KMS-11 (cell line): ENCODE results near the gene ZSCAN30.
"Not testable (repeated sequence)": the region's sequence is repeated elsewhere in the genome, so short reads cannot be mapped to it uniquely, and the experiment has no call there.

ENCODE experiments used
- H2AFZ ChIP-seq: fragments of 200-600 bp; sonication (generic); 2 replicates; pipeline ENCODE4 v1.6.1; 2016; ENCODE audit warnings: antibody characterized with exemption, mixed run types, low read depth
- H3K27ac ChIP-seq: fragments of 200-600 bp; sonication (generic); 2 replicates; pipeline ENCODE4 v1.6.1; 2016; ENCODE audit warnings: mild to moderate bottlenecking, mixed run types
- H3K27me3 ChIP-seq: fragments of 200-600 bp; sonication (generic); 2 replicates; pipeline ENCODE4 v1.6.1; 2017; ENCODE audit warnings: mild to moderate bottlenecking, low read depth, mixed run types, moderate library complexity; ENCODE audit not compliant: insufficient read depth
- H3K36me3 ChIP-seq: fragments of 200-600 bp; sonication (generic); 2 replicates; pipeline ENCODE4 v1.6.1; 2017; ENCODE audit warnings: mild to moderate bottlenecking, mixed run types; ENCODE audit not compliant: insufficient read depth
- H3K4me1 ChIP-seq: fragments of 200-600 bp; sonication (generic); 2 replicates; pipeline ENCODE4 v1.6.1; 2016; ENCODE audit warnings: mild to moderate bottlenecking, low read depth, mixed run types; ENCODE audit not compliant: poor library complexity, severe bottlenecking
- H3K4me2 ChIP-seq: fragments of 200-600 bp; sonication (generic); 2 replicates; pipeline ENCODE4 v1.7.0; 2016; ENCODE audit warnings: mild to moderate bottlenecking, mixed run types
- H3K4me3 ChIP-seq: fragments of 200-600 bp; sonication (generic); IDR thresholded peaks from 2 replicates; pipeline ENCODE4 v1.6.1; 2017; ENCODE audit warnings: low read depth, low read length, mixed read lengths; ENCODE audit not compliant: insufficient read depth
- H3K79me2 ChIP-seq: fragments of 200-600 bp; sonication (generic); 2 replicates; pipeline ENCODE4 v1.6.1; 2016; ENCODE audit warnings: low read depth, mixed run types; ENCODE audit not compliant: insufficient read depth
- H3K9ac ChIP-seq: fragments of 200-600 bp; sonication (generic); 2 replicates; pipeline ENCODE4 v1.6.1; 2016; ENCODE audit warnings: mild to moderate bottlenecking, mixed run types
- H4K20me1 ChIP-seq: fragments of 200-600 bp; sonication (generic); 2 replicates; pipeline ENCODE4 v1.6.1; 2016; ENCODE audit warnings: mild to moderate bottlenecking, mixed run types; ENCODE audit not compliant: insufficient read depth
- CTCF ChIP-seq: fragments of 200-600 bp; sonication (generic); conservative IDR thresholded peaks from 2 replicates; pipeline ENCODE4 v1.6.1; 2017; ENCODE audit warnings: low read depth, mild to moderate bottlenecking, antibody characterized with exemption, low read length, moderate library complexity, mixed read lengths

Gene ZSCAN30

GRCh38 chr18:35231052-35231451, 59.0 kb downstream of the ZSCAN30 start:
- Histone ChIP-seq H3K79me2 (no peaks in the 10 kb centered on the region), H3K4me3 (no peak overlapping the region), H3K27ac (no peak overlapping the region), H3K36me3 (no peaks in the 10 kb centered on the region), H4K20me1 (no peaks in the 10 kb centered on the region), H3K27me3 (no peaks in the 10 kb centered on the region), H2AFZ (peak overlapping the region; percentile 48; the same call in 1 of the 2 replicates), H3K4me1 (no peaks in the 10 kb centered on the region), H3K4me2 (peak overlapping the region; percentile 46), H3K9ac (no peak overlapping the region)
- TF ChIP-seq CTCF, result peak; percentile 93

DNA sequence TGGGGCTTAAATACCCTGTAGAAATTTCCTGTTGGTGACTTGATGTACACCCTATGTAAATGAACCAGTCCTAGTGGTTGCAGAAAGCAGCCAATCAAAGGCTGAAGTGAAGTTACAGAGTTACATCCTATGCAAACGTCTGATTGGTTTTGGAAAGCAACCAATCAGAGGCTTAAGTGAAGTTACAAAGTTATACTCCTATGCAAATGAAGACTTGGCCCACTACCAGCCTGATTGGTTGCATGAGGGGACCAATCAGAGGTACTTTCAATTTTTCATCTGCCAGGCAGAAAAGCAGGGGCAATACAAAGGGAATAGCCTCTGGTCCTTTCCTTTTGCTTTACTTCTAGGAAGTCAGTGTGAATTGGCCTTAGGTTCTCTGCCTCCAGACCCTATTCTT, 62.8 kb downstream of the ZSCAN30 start:
- no peaks in the 10 kb centered on the region for H3K79me2 ChIP-seq
- H3K27ac ChIP-seq, result no peak overlapping the region
- no peaks in the 10 kb centered on the region for H4K20me1 ChIP-seq
- no peaks in the 10 kb centered on the region for H3K4me1 ChIP-seq
- no peaks in the 10 kb centered on the region for H3K27me3 ChIP-seq
- H3K4me2 ChIP-seq, result no peak overlapping the region
- no peak overlapping the region for H3K9ac ChIP-seq
- H3K36me3 ChIP-seq, result no peaks in the 10 kb centered on the region
- no peak overlapping the region for H2AFZ ChIP-seq
- no peak for TF ChIP-seq CTCF
- no peak overlapping the region for H3K4me3 ChIP-seq

DNA sequence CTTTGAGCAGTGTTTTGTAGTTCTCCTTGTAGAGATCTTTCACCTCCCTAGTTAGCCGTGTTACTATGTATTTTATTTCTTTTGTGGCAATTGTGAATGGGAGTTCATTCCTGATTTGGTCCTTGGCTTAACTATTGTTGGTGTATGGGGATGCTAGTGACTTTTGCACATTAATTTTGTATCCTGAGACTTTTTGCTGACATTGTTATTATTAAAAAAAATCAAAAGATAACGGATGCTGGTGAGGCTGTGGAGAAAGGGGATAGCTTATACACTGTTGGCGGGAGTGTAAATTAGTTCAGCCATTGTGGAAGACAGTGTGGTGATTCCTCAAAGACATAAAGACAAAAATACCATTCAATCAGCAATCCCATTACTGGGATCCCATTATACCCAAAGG, 66.2 kb downstream of the ZSCAN30 start:
- Histone ChIP-seq H3K27ac (no peak overlapping the region), H3K27me3 (no peaks in the 10 kb centered on the region), H3K4me2 (no peak overlapping the region), H3K36me3 (no peaks in the 10 kb centered on the region), H3K79me2 (no peaks in the 10 kb centered on the region), H3K4me3 (no peak overlapping the region), H3K9ac (no peak overlapping the region), H3K4me1 (no peaks in the 10 kb centered on the region), H4K20me1 (no peaks in the 10 kb centered on the region), H2AFZ (no peak overlapping the region)
- TF ChIP-seq CTCF, result no peak

- Histone ChIP-seq H3K27ac (no peak overlapping the region), H3K4me1 (no peaks in the 10 kb centered on the region), H3K79me2 (no peaks in the 10 kb centered on the region), H3K27me3 (no peaks in the 10 kb centered on the region), H3K4me2 (no peak overlapping the region), H4K20me1 (no peaks in the 10 kb centered on the region), H3K9ac (no peak overlapping the region), H2AFZ (no peak overlapping the region), H3K36me3 (no peaks in the 10 kb centered on the region), H3K4me3 (no peak overlapping the region)
- no peak for TF ChIP-seq CTCF
Observed at GRCh38 chr18:35220424-35220823, 69.6 kb downstream of the ZSCAN30 start.

GRCh38 chr18:35219331-35219730, 70.7 kb downstream of the ZSCAN30 start:
- not testable (repeated sequence) for H3K4me1 ChIP-seq, H3K79me2 ChIP-seq, H3K36me3 ChIP-seq, H3K9ac ChIP-seq, H2AFZ ChIP-seq, H3K4me2 ChIP-seq, H3K4me3 ChIP-seq, H3K27ac ChIP-seq, H4K20me1 ChIP-seq, H3K27me3 ChIP-seq

GRCh38 chr18:35216611-35217010, 73.4 kb downstream of the ZSCAN30 start:
- not testable (repeated sequence) for H3K27ac ChIP-seq, H4K20me1 ChIP-seq, H2AFZ ChIP-seq, H3K9ac ChIP-seq, H3K4me2 ChIP-seq, H3K79me2 ChIP-seq, H3K4me3 ChIP-seq, H3K27me3 ChIP-seq, H3K4me1 ChIP-seq, H3K36me3 ChIP-seq
